ENCODE measurements around the gene METTL2B. TPM values are rescaled to one million over a fixed set of nuclear protein-coding genes. Genes with fewer than 3 reads are reported as not detected.
"Not testable (repeated sequence)": the region's sequence is repeated elsewhere in the genome, so short reads cannot be mapped to it uniquely, and the experiment has no call there.

METTL2B gene
- total RNA-seq, 1 experiment from 2014 or later, result 45.4 TPM

- not testable (repeated sequence) for H3K36me3 ChIP-seq; H3K4me3 ChIP-seq; DNase-seq; H3K9me3 ChIP-seq (replicated peaks); H3K27me3 ChIP-seq; H3K4me1 ChIP-seq; H3K27ac ChIP-seq
These were observed 9.7 kb upstream of the METTL2B start for GRCh38 chr7:128466871-128467270.

GRCh38 chr7:128477336-128477690, 765 bp downstream of the METTL2B start:
- not testable (repeated sequence) for H3K9me3 ChIP-seq (replicated peaks); H3K4me1 ChIP-seq; H3K27me3 ChIP-seq; H3K36me3 ChIP-seq; H3K27ac ChIP-seq; DNase-seq
- H3K4me3 ChIP-seq, result peak overlapping the region; percentile 95

DNA sequence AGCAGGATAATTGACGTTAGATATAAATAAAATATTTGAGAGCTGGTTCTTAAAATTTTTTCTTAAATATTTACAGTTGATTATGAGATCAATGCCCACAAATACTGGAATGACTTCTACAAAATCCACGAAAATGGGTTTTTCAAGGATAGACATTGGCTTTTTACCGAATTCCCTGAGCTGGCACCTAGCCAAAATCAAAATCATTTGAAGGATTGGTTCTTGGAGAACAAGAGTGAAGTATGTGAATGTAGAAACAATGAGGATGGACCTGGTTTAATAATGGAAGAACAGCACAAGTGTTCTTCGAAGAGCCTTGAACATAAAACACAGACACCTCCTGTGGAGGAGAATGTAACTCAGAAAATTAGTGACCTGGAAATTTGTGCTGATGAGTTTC, 2.5 kb downstream of the METTL2B start:
- not testable (repeated sequence) for H3K9me3 ChIP-seq (replicated peaks); H3K27me3 ChIP-seq; H3K27ac ChIP-seq

DNA sequence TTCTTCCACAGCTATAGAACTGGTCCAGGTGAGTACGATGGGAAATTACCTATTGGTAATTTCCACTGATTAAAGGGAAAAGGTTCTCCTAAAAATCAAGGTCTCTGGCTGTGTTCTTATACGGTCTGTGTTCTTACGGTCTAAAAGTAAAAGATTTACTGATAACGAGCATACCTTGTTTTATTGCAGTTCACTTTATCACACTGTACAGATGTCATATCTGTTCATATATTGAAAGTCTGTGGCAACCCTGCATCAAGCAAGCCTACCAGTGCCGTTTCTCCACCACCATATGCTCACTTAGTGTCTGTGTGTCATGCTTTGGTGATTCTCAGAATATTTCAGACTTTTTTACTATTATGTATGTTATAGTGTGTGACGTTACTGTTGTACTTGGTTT, 11.6 kb downstream of the METTL2B start:
- H3K4me3 ChIP-seq; DNase-seq; H3K36me3 ChIP-seq; H3K4me1 ChIP-seq; H3K27me3 ChIP-seq; H3K9me3 ChIP-seq (replicated peaks); H3K27ac ChIP-seq: not testable (repeated sequence)

More for the DNA sequence above, 2.5 kb downstream of the METTL2B start:
- not testable (repeated sequence) for H3K4me1 ChIP-seq, H3K36me3 ChIP-seq, H3K4me3 ChIP-seq, DNase-seq

DNA sequence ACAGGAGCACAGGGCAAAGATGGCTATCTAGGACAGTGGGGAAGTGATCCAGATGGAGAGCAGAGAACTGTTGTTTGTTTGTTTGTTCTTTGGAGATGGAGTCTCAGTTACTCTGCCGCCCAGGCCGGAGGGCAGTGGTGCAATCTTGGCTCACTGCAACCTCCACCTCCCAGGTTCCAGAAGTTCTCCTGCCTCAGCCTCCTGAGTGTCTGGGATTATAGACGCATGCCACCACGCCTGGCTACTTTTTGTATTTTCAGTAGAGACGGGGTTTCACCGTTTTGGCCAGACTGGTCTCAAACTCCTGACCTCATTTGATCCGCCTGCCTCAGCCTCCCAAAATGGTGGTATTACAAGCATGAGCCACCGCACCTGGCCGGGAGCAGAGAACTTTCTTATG, 20.9 kb downstream of the METTL2B start:
- H3K4me3 ChIP-seq, result no peak overlapping the region
- peaks cover 13% of the 10 kb centered on the region; the same call in 1 of the 2 replicates for H3K36me3 ChIP-seq
- H3K27me3 ChIP-seq, result no peaks in the 10 kb centered on the region
- no peak for DNase-seq
- no peaks in the 10 kb centered on the region for H3K9me3 ChIP-seq (replicated peaks)
- no peaks in the 10 kb centered on the region for H3K4me1 ChIP-seq
- H3K27ac ChIP-seq, result no peak overlapping the region

- H3K9me3 ChIP-seq (replicated peaks); H3K4me1 ChIP-seq; H3K27me3 ChIP-seq; DNase-seq; H3K36me3 ChIP-seq; H3K27ac ChIP-seq; H3K4me3 ChIP-seq: not testable (repeated sequence)
These were observed 28.9 kb downstream of the METTL2B start for GRCh38 chr7:128505416-128505815.

DNA sequence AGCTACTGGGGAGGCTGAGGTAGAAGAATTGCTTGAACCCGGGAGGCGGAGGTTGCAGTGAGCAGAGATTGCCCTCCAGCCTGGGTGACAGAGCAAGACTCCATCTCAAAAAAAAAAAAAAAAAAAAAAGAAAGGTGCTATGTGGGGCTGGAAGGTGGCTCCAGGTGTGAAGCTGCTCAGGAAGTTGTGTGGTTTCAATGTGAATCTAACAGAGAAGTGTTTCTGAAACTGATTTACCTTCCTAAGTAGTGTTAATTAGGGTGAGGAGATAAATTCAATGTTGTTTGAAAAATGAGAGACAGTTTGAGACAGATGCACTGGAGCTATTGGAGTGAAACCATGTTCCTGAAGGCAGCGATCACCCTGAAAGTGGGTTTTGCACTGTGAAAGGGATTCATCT, 30.3 kb downstream of the METTL2B start:
- not testable (repeated sequence) for H3K9me3 ChIP-seq (replicated peaks); H3K4me1 ChIP-seq; H3K36me3 ChIP-seq; H3K27me3 ChIP-seq; H3K4me3 ChIP-seq; H3K27ac ChIP-seq; DNase-seq

- not testable (repeated sequence) for H3K9me3 ChIP-seq (replicated peaks); H3K4me1 ChIP-seq; DNase-seq; H3K27ac ChIP-seq; H3K36me3 ChIP-seq; H3K4me3 ChIP-seq; H3K27me3 ChIP-seq
These were observed 30.9 kb downstream of the METTL2B start for GRCh38 chr7:128507321-128507993.

DNA sequence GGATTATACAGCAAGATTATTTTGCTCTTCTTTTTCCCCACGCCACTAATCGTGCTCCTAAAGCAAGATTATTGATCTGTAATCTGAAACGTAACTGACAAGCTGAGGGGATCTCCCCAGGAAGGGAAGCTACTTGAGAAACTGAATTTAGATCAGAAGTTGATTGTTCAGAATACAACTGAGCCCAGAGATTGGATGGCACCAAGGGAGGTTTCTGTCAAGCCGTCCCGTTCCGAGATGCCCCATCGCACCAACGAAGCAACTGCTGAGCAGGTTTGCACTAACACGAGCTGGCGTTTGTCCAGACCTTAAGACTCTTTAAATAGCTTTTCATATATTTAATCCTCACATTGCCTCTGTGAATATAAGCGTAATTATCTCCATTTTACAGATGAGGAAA, 35.1 kb downstream of the METTL2B start:
- H3K36me3 ChIP-seq; H3K27me3 ChIP-seq; H3K27ac ChIP-seq; DNase-seq; H3K4me3 ChIP-seq; H3K9me3 ChIP-seq (replicated peaks); H3K4me1 ChIP-seq: not testable (repeated sequence)

- DNase-seq; H3K4me3 ChIP-seq; H3K27ac ChIP-seq; H3K4me1 ChIP-seq; H3K9me3 ChIP-seq (replicated peaks); H3K27me3 ChIP-seq; H3K36me3 ChIP-seq: not testable (repeated sequence)
These were observed 38.7 kb downstream of the METTL2B start for GRCh38 chr7:128515232-128515631.

GRCh38 chr7:128517023-128517422, 40.5 kb downstream of the METTL2B start:
- H3K4me3 ChIP-seq; H3K27me3 ChIP-seq; H3K9me3 ChIP-seq (replicated peaks); DNase-seq; H3K27ac ChIP-seq; H3K36me3 ChIP-seq; H3K4me1 ChIP-seq: not testable (repeated sequence)

- H3K4me3 ChIP-seq; H3K27ac ChIP-seq; H3K36me3 ChIP-seq; H3K4me1 ChIP-seq; H3K27me3 ChIP-seq; H3K9me3 ChIP-seq (replicated peaks): not testable (repeated sequence)
- DNase-seq, result peak; percentile 66 to 80
These were observed 46.8 kb downstream of the METTL2B start for GRCh38 chr7:128523226-128523931.

GRCh38 chr7:128523932-128524524, 47.5 kb downstream of the METTL2B start:
- not testable (repeated sequence) for H3K4me1 ChIP-seq; H3K36me3 ChIP-seq; H3K4me3 ChIP-seq; DNase-seq; H3K27me3 ChIP-seq; H3K27ac ChIP-seq; H3K9me3 ChIP-seq (replicated peaks)

DNA sequence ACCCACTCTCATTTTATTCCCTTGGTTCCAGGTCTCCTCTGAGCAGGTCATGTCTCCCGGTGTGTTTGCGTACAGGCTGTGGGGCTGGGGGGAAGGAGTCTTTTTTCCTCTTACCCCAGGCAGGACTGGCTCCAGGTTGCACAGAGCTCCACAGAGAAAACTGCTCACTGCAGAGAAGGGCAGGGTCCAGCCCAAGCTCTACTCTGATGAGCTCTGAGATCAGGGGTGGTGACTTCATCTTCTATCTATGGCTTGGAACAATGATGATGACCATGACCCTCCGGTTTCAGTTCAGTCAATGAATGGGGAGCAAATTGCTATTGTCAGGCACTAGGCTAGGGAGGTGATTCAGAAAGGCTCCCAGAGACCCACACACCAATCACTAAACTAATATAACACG, 49.0 kb downstream of the METTL2B start:
- H3K4me3 ChIP-seq; H3K27me3 ChIP-seq; H3K36me3 ChIP-seq; H3K9me3 ChIP-seq (replicated peaks); DNase-seq; H3K27ac ChIP-seq; H3K4me1 ChIP-seq: not testable (repeated sequence)

DNA sequence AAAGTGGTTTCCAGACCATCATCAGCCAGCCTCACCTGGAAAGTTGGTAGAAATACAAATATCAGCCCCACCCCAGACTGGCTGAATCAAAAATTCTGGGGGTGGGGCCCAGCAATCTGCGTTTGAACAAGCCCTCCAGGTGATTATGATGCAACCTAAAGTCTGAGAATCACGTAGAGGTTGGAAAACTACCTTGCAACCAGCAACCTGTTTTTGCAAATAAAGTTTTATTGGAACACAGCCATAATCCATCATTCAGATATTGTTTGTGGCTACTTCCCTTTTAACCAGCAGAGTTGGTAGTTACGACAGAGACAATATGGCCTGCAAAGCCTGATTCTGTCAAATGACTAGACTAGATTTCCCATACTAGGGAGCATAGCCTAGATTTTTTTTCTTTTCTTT, 49.5 kb downstream of the METTL2B start:
- H3K36me3 ChIP-seq, DNase-seq: not testable (repeated sequence)

GRCh38 chr7:128529191-128529590, 52.6 kb downstream of the METTL2B start:
- not testable (repeated sequence) for H3K27me3 ChIP-seq; H3K36me3 ChIP-seq; H3K9me3 ChIP-seq (replicated peaks); H3K4me1 ChIP-seq; H3K27ac ChIP-seq; DNase-seq; H3K4me3 ChIP-seq

More for the DNA sequence above, 49.5 kb downstream of the METTL2B start:
- H3K9me3 ChIP-seq (replicated peaks); H3K4me3 ChIP-seq; H3K4me1 ChIP-seq; H3K27me3 ChIP-seq; H3K27ac ChIP-seq: not testable (repeated sequence)

Data from SJCRH30 (cell line).